ENCODE data around the gene NRP1. TPM values are rescaled to one million over a fixed set of nuclear protein-coding genes. Genes with fewer than 3 reads are reported as not detected.
A peak's percentile ranks its signal among the peaks of the same experiment; 100 is the strongest.

Gene NRP1
- total and polyA plus RNA-seq, 12 donors = 45.3 to 229 (median 157) TPM

GRCh38 chr10:33331379-33331694 lies 3.1 kb downstream of the NRP1 start:
- Histone ChIP-seq H3K27ac (peak overlapping the region in 9 of 10 donors; percentile 95 to 100 (median 99)), H3K4me3 (peak overlapping the region; percentile 71 to 95 (median 92)), H3K4me1 (peaks cover 3 to 53% (median 41%) of the 10 kb centered on the region in 9 donors), H3K9me3 (no peaks in the 10 kb centered on the region), H3K36me3 (peaks cover 0 to 42% (median 18%) of the 10 kb centered on the region in 9 donors), H3K27me3 (peaks cover 0 to 17% (median 0%) of the 10 kb centered on the region in 7 donors)
- no peak for DNase-seq
- no peak for ATAC-seq
- TF ChIP-seq CTCF (IDR thresholded peaks at IDR 0.05) = no peak
- 15 to 20% methylated on average over 2 of the region's 2 CpGs for WGBS, 2 donors
- intact Hi-C loops (cut with DNase I) = loop anchor here (2.0 to 10.0 kb wide), 19 partner anchors 59 to 1306 kb away; no protein-coding TSS in a partner anchor

- Histone ChIP-seq H3K27ac (peak overlapping the region in 9 of 10 donors; percentile 95 to 100 (median 99)), H3K36me3 (peaks cover 0 to 48% (median 18%) of the 10 kb centered on the region in 9 donors), H3K4me1 (peaks cover 3 to 59% (median 47%) of the 10 kb centered on the region in 9 donors), H3K9me3 (no peaks in the 10 kb centered on the region), H3K4me3 (peak overlapping the region; percentile 71 to 95 (median 92)), H3K27me3 (peaks cover 0 to 11% (median 0%) of the 10 kb centered on the region in 7 donors)
- 3 to 5% methylated on average over 13 of the region's 13 CpGs for WGBS, 2 donors
- ATAC-seq (peak in 6 of 8 donors; percentile 18 to 40 (median 30)), DNase-seq (peak; percentile 84 to 92)
- intact Hi-C loops (cut with DNase I) = loop anchor here (2.0 to 10.0 kb wide), 19 partner anchors 58 to 1307 kb away; no protein-coding TSS in a partner anchor
- peak; percentile 87 to 96 (median 93) for TF ChIP-seq CTCF (IDR thresholded peaks at IDR 0.05)
Observed at GRCh38 chr10:33330543-33331378, 3.7 kb downstream of the NRP1 start.

GRCh38 chr10:33329178-33329577 lies 5.3 kb downstream of the NRP1 start:
- Histone ChIP-seq H3K4me3 (peak overlapping the region in 8 of 10 donors; percentile 71 to 95 (median 93)), H3K4me1 (peaks cover 3 to 75% (median 62%) of the 10 kb centered on the region in 9 donors), H3K9me3 (no peaks in the 10 kb centered on the region), H3K36me3 (peaks cover 0 to 62% (median 18%) of the 10 kb centered on the region in 9 donors), H3K27ac (peak overlapping the region in 8 of 10 donors; percentile 4 to 99 (median 72)), H3K27me3 (no peaks in the 10 kb centered on the region)
- intact Hi-C loops (cut with DNase I) = loop anchor here in 3 of 10 donors (5.0 kb wide), 3 partner anchors 37 to 137 kb away; no protein-coding TSS in a partner anchor
- ATAC-seq (no peak), DNase-seq (no peak)
- WGBS, 2 donors = 53 to 65% methylated on average over 2 of the region's 2 CpGs
- no peak for TF ChIP-seq CTCF (IDR thresholded peaks at IDR 0.05)

- no peaks in the 10 kb centered on the region for H3K27me3 ChIP-seq
- ATAC-seq (no peak), DNase-seq (no peak)
- no peaks in the 10 kb centered on the region for H3K9me3 ChIP-seq
- WGBS, 2 donors = 85 to 87% methylated on average over 3 of the region's 3 CpGs
- peak overlapping the region in 8 of 10 donors; percentile 4 to 99 (median 64) for H3K27ac ChIP-seq
- peaks cover 0 to 72% (median 22%) of the 10 kb centered on the region in 9 donors for H3K36me3 ChIP-seq
- intact Hi-C loops (cut with DNase I) = loop anchor here in 3 of 10 donors (5.0 kb wide), 3 partner anchors 36 to 136 kb away; no protein-coding TSS in a partner anchor
- H3K4me1 ChIP-seq = peaks cover 5 to 84% (median 71%) of the 10 kb centered on the region in 9 donors
- TF ChIP-seq CTCF (IDR thresholded peaks at IDR 0.05) = no peak
- peak overlapping the region in 8 of 10 donors; percentile 5 to 95 (median 93) for H3K4me3 ChIP-seq
Observed at GRCh38 chr10:33328253-33328652, 6.2 kb downstream of the NRP1 start.
